BLaER1 treated with 17β-estradiol and CSF1 and Interleukin-3, amounts not matched to agents 10 nM and 100 nM (cell line): ENCODE data around the gene MBD4.
"Not testable (repeated sequence)": the region's sequence is repeated elsewhere in the genome, so short reads cannot be mapped to it uniquely, and the experiment has no call there.

ENCODE experiments used
- H3K27ac ChIP-seq, 11 experiments: shearing (Covaris generic); formaldehyde crosslinking; 2 replicates each; pipeline ENCODE4 v1.8.1; 2022
- H3K27me3 ChIP-seq, 11 experiments: shearing (Covaris generic); formaldehyde crosslinking; 2 replicates each; pipeline ENCODE4 v1.8.1; 2022
- H3K36me3 ChIP-seq, 11 experiments: shearing (Covaris generic); formaldehyde crosslinking; 2 replicates each; pipeline ENCODE4 v1.8.1; 2022
- H3K4me1 ChIP-seq, 10 experiments: shearing (Covaris generic); formaldehyde crosslinking; 2 replicates each; pipeline ENCODE4 v1.8.1; 2022
- H3K4me2 ChIP-seq, 11 experiments: shearing (Covaris generic); formaldehyde crosslinking; 2 replicates each; pipeline ENCODE4 v1.8.1; 2022
- H3K4me3 ChIP-seq, 10 experiments: shearing (Covaris generic); formaldehyde crosslinking; 2 replicates each; pipeline ENCODE4 v1.8.1; 2022
- H3K9ac ChIP-seq, 11 experiments: shearing (Covaris generic); formaldehyde crosslinking; 2 replicates each; pipeline ENCODE4 v1.8.1; 2022
- H3K9me3 ChIP-seq, 11 experiments: shearing (Covaris generic); formaldehyde crosslinking; replicated peaks in 1 of 11; 2 replicates each; pipeline ENCODE4 v1.8.1; 2022
- H4K20me1 ChIP-seq, 11 experiments: shearing (Covaris generic); formaldehyde crosslinking; 2 replicates each; pipeline ENCODE4 v1.8.1; 2022
- Cebpa-rat ChIP-seq, 11 experiments: shearing (Covaris generic); IDR thresholded peaks; 2 replicates each; pipeline ENCODE4 v1.8.1; 2022

The MBD4 gene

DNA sequence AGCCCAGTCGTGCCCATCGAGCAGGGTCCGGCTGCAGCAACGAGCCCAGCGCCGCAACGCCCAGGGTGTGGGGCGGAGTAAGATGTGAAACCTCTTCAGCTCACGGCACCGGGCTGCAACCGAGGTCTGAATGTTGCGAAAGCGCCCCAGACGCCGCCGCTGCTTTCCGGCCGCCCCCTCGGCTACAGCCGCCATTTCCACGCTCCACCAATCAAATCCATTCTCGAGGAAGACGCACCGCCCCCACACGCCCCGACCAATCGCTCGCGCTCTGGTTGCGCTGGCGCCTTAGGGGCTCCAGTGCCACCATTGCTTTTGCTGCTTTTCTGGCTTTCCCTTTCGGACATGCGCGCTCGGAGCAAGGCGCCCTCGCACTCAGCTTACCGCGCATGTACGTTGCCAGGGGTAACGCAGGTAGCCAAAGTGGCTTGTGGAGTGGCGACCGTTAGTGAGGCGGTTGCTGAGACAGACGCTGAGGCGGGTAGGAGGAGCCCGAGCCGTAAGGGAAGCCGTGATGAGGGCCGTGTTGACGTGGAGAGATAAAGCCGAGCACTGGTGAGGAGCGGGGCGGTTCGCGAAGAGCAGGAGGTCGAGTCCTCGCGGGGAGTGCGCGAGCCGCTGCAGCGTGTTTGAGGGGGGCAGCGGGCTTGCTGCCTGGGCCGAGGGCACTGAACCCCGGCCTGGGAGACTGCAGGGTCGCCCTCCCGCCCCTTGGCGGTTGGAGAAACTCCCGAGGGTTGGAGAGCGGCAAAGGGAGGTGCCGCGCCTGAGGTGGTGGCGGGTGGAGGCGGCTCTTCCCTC is at the start of gene MBD4, which contains the start of gene IFT122:
Gene MBD4, minus strand, starts transcription at position 132 of the 801 bp plus-strand sequence. Its CDS starts 115 bp downstream, at position 17.
Gene IFT122, plus strand, starts transcription at position 408 of the 801 bp plus-strand sequence. Its CDS starts 107 bp downstream, at position 515.
- TF ChIP-seq Cebpa-rat (IDR thresholded peaks at IDR 0.05) = peak; percentile 76 to 100 (median 98); a peak in 21 of 22 replicates
- H3K9ac ChIP-seq = peak within 1 kb of the TSS; percentile 84 to 95 (median 92)
- no peaks in the 10 kb centered on the region for H3K9me3 ChIP-seq
- peak within 1 kb of the TSS; percentile 89 to 97 (median 92) for H3K4me2 ChIP-seq
- no peaks in the 10 kb centered on the region for H3K27me3 ChIP-seq
- peak within 1 kb of the TSS; percentile 72 to 97 (median 92) for H3K4me3 ChIP-seq
- peaks cover 30 to 39% (median 34%) of the 10 kb centered on the region in 11 experiments for H3K36me3 ChIP-seq
- peak within 1 kb of the TSS; percentile 78 to 95 (median 93) for H3K27ac ChIP-seq
- H4K20me1 ChIP-seq = peaks cover 13 to 38% (median 34%) of the 10 kb centered on the region in 11 experiments; a peak in 19 of 22 replicates
- peaks cover 53 to 79% (median 66%) of the 10 kb centered on the region in 10 experiments for H3K4me1 ChIP-seq

DNA sequence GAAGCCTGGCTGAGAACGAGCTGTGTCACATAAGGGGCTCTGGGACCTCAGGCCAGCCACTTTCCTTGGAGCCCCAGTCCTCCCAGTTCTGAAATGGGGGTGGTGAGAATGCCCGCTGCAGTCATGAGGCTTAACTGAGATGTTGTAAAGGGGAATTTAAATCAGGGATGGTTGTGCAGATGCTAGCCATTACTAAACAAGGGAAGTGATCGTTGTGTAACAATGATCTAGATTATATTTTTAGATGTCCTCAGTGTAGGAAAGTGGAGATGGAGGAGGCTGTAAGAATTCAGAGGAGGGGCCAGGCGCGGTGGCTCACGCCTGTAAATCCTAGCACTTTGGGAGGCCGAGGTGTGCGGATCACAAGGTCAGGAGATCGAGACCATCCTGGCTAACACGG is 49.5 kb upstream of the MBD4 start:
- Histone ChIP-seq H3K36me3 (peaks cover 0 to 65% (median 25%) of the 10 kb centered on the region in 11 experiments; a peak in 16 of 22 replicates), H3K9ac (peak overlapping the region in 5 of 11 experiments; percentile 17 to 71 (median 54); a peak in 6 of 22 replicates), H3K4me2 (peak overlapping the region in 3 of 11 experiments; percentile 18 to 80 (median 62); a peak in 5 of 22 replicates), H3K4me1 (peaks cover 4 to 81% (median 8%) of the 10 kb centered on the region in 10 experiments; a peak in 15 of 20 replicates), H3K27ac (peak overlapping the region in 4 of 11 experiments; percentile 47 to 85 (median 69); a peak in 8 of 22 replicates)
- H3K27me3 ChIP-seq, H4K20me1 ChIP-seq, H3K4me3 ChIP-seq, H3K9me3 ChIP-seq: not testable (repeated sequence)

DNA sequence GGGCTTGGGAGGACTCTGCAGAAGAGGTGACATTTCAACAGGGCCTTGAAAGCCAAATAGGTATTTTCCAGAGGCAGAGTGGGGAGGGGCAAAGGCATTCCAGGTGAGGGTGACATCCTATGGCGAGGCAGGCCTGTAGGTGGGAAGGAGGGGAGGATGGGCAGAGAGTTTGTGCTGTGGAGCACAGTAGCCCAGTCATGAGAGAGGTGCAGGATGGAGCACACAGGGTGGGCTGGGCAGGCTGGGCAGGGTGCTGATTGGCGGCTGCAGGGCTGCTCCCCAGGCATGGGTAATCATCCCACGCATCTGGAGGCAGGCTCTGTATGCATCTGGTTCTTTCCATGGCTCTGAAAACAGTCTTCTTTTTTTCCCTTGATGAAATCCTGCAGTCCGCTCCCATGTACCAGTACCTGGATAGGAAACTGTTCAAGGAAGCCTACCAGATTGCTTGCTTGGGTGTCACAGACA is 48.2 kb upstream of the MBD4 start:
- H3K4me3 ChIP-seq, H4K20me1 ChIP-seq, H3K9me3 ChIP-seq, H3K27me3 ChIP-seq: not testable (repeated sequence)
- H3K4me1 ChIP-seq = peaks cover 4 to 95% (median 8%) of the 10 kb centered on the region in 10 experiments; a peak in 15 of 20 replicates
- H3K27ac ChIP-seq = peak overlapping the region in 3 of 11 experiments; percentile 81 to 86 (median 85); a peak in 6 of 22 replicates
- peak overlapping the region in 3 of 11 experiments; percentile 55 to 82 (median 77); a peak in 6 of 22 replicates for H3K4me2 ChIP-seq
- H3K36me3 ChIP-seq = peaks cover 0 to 66% (median 23%) of the 10 kb centered on the region in 11 experiments; a peak in 17 of 22 replicates
- peak overlapping the region in 2 of 11 experiments; percentile 63 to 73; a peak in 4 of 22 replicates for H3K9ac ChIP-seq

- H3K36me3 ChIP-seq = peaks cover 0 to 66% (median 20%) of the 10 kb centered on the region in 11 experiments; a peak in 18 of 22 replicates
- no peak for TF ChIP-seq Cebpa-rat (IDR thresholded peaks at IDR 0.05)
- peak overlapping the region in 3 of 11 experiments; percentile 55 to 82 (median 77); a peak in 6 of 22 replicates for H3K4me2 ChIP-seq
- H3K4me1 ChIP-seq = peaks cover 4 to 100% (median 8%) of the 10 kb centered on the region in 10 experiments; a peak in 15 of 20 replicates
- no peak overlapping the region for H3K4me3 ChIP-seq
- no peaks in the 10 kb centered on the region for H4K20me1 ChIP-seq
- peak overlapping the region in 3 of 11 experiments; percentile 63 to 73 (median 67); a peak in 5 of 22 replicates for H3K9ac ChIP-seq
- no peaks in the 10 kb centered on the region for H3K9me3 ChIP-seq
- H3K27ac ChIP-seq = peak overlapping the region in 3 of 11 experiments; percentile 81 to 86 (median 85); a peak in 6 of 22 replicates
- H3K27me3 ChIP-seq = no peaks in the 10 kb centered on the region
These were observed 47.6 kb upstream of the MBD4 start for GRCh38 chr3:129487183-129487867.

- H4K20me1 ChIP-seq = no peaks in the 10 kb centered on the region
- peak overlapping the region in 3 of 11 experiments; percentile 67 to 77 (median 73); a peak in 6 of 22 replicates for H3K9ac ChIP-seq
- peak overlapping the region in 3 of 11 experiments; percentile 55 to 82 (median 77); a peak in 6 of 22 replicates for H3K4me2 ChIP-seq
- peak overlapping the region in 4 of 11 experiments; percentile 11 to 86 (median 83); a peak in 6 of 22 replicates for H3K27ac ChIP-seq
- TF ChIP-seq Cebpa-rat (IDR thresholded peaks at IDR 0.05) = no peak
- no peak overlapping the region for H3K4me3 ChIP-seq
- H3K36me3 ChIP-seq = peaks cover 5 to 66% (median 23%) of the 10 kb centered on the region in 11 experiments; a peak in 19 of 22 replicates
- H3K9me3 ChIP-seq = no peaks in the 10 kb centered on the region
- peaks cover 4 to 100% (median 8%) of the 10 kb centered on the region in 10 experiments; a peak in 15 of 20 replicates for H3K4me1 ChIP-seq
- H3K27me3 ChIP-seq = no peaks in the 10 kb centered on the region
These were observed 46.9 kb upstream of the MBD4 start for GRCh38 chr3:129486664-129487035.

GRCh38 chr3:129485721-129486663 is 46.2 kb upstream of the MBD4 start:
- Histone ChIP-seq H3K9ac (peak overlapping the region in 3 of 11 experiments; percentile 67 to 77 (median 73); a peak in 7 of 22 replicates), H3K9me3 (no peaks in the 10 kb centered on the region), H3K36me3 (peaks cover 9 to 70% (median 27%) of the 10 kb centered on the region in 11 experiments; a peak in 20 of 22 replicates), H3K27ac (peak overlapping the region in 4 of 11 experiments; percentile 11 to 86 (median 83); a peak in 7 of 22 replicates), H3K27me3 (no peaks in the 10 kb centered on the region), H3K4me3 (no peak overlapping the region), H4K20me1 (no peaks in the 10 kb centered on the region), H3K4me2 (peak overlapping the region in 3 of 11 experiments; percentile 55 to 82 (median 77); a peak in 6 of 22 replicates), H3K4me1 (peaks cover 4 to 94% (median 8%) of the 10 kb centered on the region in 10 experiments; a peak in 15 of 20 replicates)
- TF ChIP-seq Cebpa-rat (IDR thresholded peaks at IDR 0.05) = peak in 3 of 11 experiments; percentile 46 to 69 (median 68); a peak in 4 of 22 replicates

DNA sequence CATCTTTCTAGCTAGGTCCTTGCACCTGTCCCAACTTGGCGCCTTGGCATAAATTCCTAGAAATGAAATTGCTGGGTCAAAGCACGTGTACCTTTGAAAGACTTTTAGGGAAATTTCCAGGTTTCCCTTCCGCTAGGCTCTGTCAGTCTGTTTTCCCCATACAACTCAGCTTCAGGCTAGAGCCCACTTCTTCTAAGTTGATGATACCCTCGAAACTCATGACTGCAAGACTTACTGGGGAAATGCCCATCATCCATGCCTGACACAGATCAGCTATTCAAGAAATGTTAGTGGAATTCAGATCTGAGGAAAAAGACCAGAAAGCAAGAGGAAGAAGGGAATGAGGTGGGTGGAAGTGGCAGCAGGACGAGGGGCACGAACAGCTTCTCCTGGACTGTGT is 45.4 kb upstream of the MBD4 start:
- H3K27ac ChIP-seq = peak overlapping the region in 3 of 11 experiments; percentile 81 to 86 (median 85); a peak in 6 of 22 replicates
- H3K9ac ChIP-seq = peak overlapping the region in 3 of 11 experiments; percentile 22 to 73 (median 67); a peak in 4 of 22 replicates
- H3K4me2 ChIP-seq = peak overlapping the region in 3 of 11 experiments; percentile 55 to 82 (median 77); a peak in 6 of 22 replicates
- H3K4me1 ChIP-seq = peaks cover 0 to 86% (median 0%) of the 10 kb centered on the region in 10 experiments; a peak in 8 of 20 replicates
- H4K20me1 ChIP-seq, H3K4me3 ChIP-seq, H3K27me3 ChIP-seq, H3K9me3 ChIP-seq: not testable (repeated sequence)
- peaks cover 12 to 78% (median 36%) of the 10 kb centered on the region in 11 experiments for H3K36me3 ChIP-seq
